HUES64 (cell line): ENCODE measurements around the gene MAGEF1.
A peak's percentile ranks its signal among the peaks of the same experiment; 100 is the strongest.

ENCODE experiments used
- H3K27ac ChIP-seq: 2 replicates; pipeline ENCODE4 v1.7.0; 2013; ENCODE audit warnings: low read depth, low read length, inconsistent platforms
- H3K27me3 ChIP-seq: 2 replicates; pipeline ENCODE4 v1.6.1; 2013; ENCODE audit warnings: mild to moderate bottlenecking, low read length; ENCODE audit not compliant: insufficient read depth
- H3K36me3 ChIP-seq: 2 replicates; pipeline ENCODE4 v1.6.1; 2013; ENCODE audit warnings: mild to moderate bottlenecking, low read length; ENCODE audit not compliant: insufficient read depth
- H3K4me1 ChIP-seq: 2 replicates; pipeline ENCODE4 v1.6.1; 2013; ENCODE audit warnings: mild to moderate bottlenecking, low read length, moderate library complexity; ENCODE audit not compliant: insufficient read depth
- H3K4me3 ChIP-seq: 2 replicates; pipeline ENCODE4 v1.5.1; 2013; ENCODE audit warnings: mild to moderate bottlenecking, low read length, moderate library complexity
- H3K9ac ChIP-seq: 2 replicates; pipeline ENCODE4 v1.6.1; 2013; ENCODE audit warnings: mild to moderate bottlenecking, low read depth, low read length
- H3K9me3 ChIP-seq: 2 replicates; pipeline ENCODE4 v1.6.1; 2013; ENCODE audit warnings: low read depth, low read length; ENCODE audit not compliant: insufficient read depth
- WGBS: fragments of 150-250, 120-280 bp; methylation state at CpG from one replicate; pipeline ENCODE4 v1.1.7; 2013; ENCODE audit warnings: missing lambda C conversion rate; 5-methylcytosine and 5-hydroxymethylcytosine counted together

MAGEF1 gene

GRCh38 chr3:184683900-184684560 is 27.8 kb downstream of the MAGEF1 start:
- Histone ChIP-seq H3K36me3 (no peaks in the 10 kb centered on the region), H3K9me3 (no peaks in the 10 kb centered on the region), H3K4me1 (peaks cover 17% of the 10 kb centered on the region), H3K9ac (no peak overlapping the region), H3K27ac (no peak overlapping the region), H3K27me3 (no peaks in the 10 kb centered on the region), H3K4me3 (no peak overlapping the region)
- 93% methylated on average over 12 of the region's 12 CpGs for WGBS

- no peaks in the 10 kb centered on the region for H3K27me3 ChIP-seq
- no peak overlapping the region for H3K9ac ChIP-seq
- no peak overlapping the region for H3K4me3 ChIP-seq
- H3K27ac ChIP-seq, result no peak overlapping the region
- whole genome bisulfite sequencing, result 94% methylated on average over 5 of the region's 5 CpGs
- H3K9me3 ChIP-seq, result no peaks in the 10 kb centered on the region
- peaks cover 21% of the 10 kb centered on the region for H3K4me1 ChIP-seq
- no peaks in the 10 kb centered on the region for H3K36me3 ChIP-seq
Measured at GRCh38 chr3:184683234-184683633, 28.6 kb downstream of the MAGEF1 start.

GRCh38 chr3:184682671-184683070 is 29.2 kb downstream of the MAGEF1 start:
- Histone ChIP-seq H3K27ac (no peak overlapping the region), H3K4me1 (peaks cover 21% of the 10 kb centered on the region), H3K36me3 (no peaks in the 10 kb centered on the region), H3K9ac (no peak overlapping the region), H3K4me3 (no peak overlapping the region), H3K27me3 (no peaks in the 10 kb centered on the region), H3K9me3 (no peaks in the 10 kb centered on the region)
- 98% methylated on average over 11 of the region's 11 CpGs for WGBS

GRCh38 chr3:184680385-184681345 is 31.2 kb downstream of the MAGEF1 start:
- Histone ChIP-seq H3K9me3 (no peaks in the 10 kb centered on the region), H3K9ac (no peak overlapping the region), H3K27ac (no peak overlapping the region), H3K27me3 (no peaks in the 10 kb centered on the region), H3K4me3 (no peak overlapping the region), H3K4me1 (peaks cover 15% of the 10 kb centered on the region), H3K36me3 (no peaks in the 10 kb centered on the region)
- 89% methylated on average over 10 of the region's 10 CpGs for WGBS

- peaks cover 10% of the 10 kb centered on the region for H3K4me1 ChIP-seq
- H3K4me3 ChIP-seq, result peak overlapping the region; percentile 29
- H3K9me3 ChIP-seq, result no peaks in the 10 kb centered on the region
- H3K27ac ChIP-seq, result peak overlapping the region; percentile 16
- 32% methylated on average over 23 of the region's 24 CpGs for WGBS
- H3K36me3 ChIP-seq, result no peaks in the 10 kb centered on the region
- no peaks in the 10 kb centered on the region for H3K27me3 ChIP-seq
- H3K9ac ChIP-seq, result peak overlapping the region; percentile 41
Measured at GRCh38 chr3:184679056-184679816, 32.6 kb downstream of the MAGEF1 start.

GRCh38 chr3:184678317-184679055 is 33.4 kb downstream of the MAGEF1 start:
- Histone ChIP-seq H3K36me3 (no peaks in the 10 kb centered on the region), H3K9me3 (no peaks in the 10 kb centered on the region), H3K27me3 (no peaks in the 10 kb centered on the region), H3K4me1 (peaks cover 10% of the 10 kb centered on the region), H3K9ac (peak overlapping the region; percentile 41), H3K27ac (peak overlapping the region; percentile 16; the same call in 1 of the 2 replicates), H3K4me3 (0 out of 2 replicates have a peak overlapping the region, but pooled peaks have one; percentile 29)
- 85% methylated on average over 14 of the region's 16 CpGs for WGBS

- Histone ChIP-seq H3K9me3 (no peaks in the 10 kb centered on the region), H3K27me3 (no peaks in the 10 kb centered on the region), H3K4me3 (no peak overlapping the region), H3K9ac (no peak overlapping the region), H3K4me1 (peaks cover 10% of the 10 kb centered on the region), H3K36me3 (no peaks in the 10 kb centered on the region), H3K27ac (no peak overlapping the region)
- 83% methylated on average over 17 of the region's 17 CpGs for WGBS
Measured at GRCh38 chr3:184677344-184678316, 34.2 kb downstream of the MAGEF1 start.

GRCh38 chr3:184676927-184677326 is 34.9 kb downstream of the MAGEF1 start:
- Histone ChIP-seq H3K27ac (no peak overlapping the region), H3K27me3 (no peaks in the 10 kb centered on the region), H3K9me3 (no peaks in the 10 kb centered on the region), H3K9ac (no peak overlapping the region), H3K4me1 (peaks cover 10% of the 10 kb centered on the region), H3K4me3 (no peak overlapping the region), H3K36me3 (no peaks in the 10 kb centered on the region)
- WGBS, result 89% methylated on average over 8 of the region's 8 CpGs

- H3K4me3 ChIP-seq, result no peak overlapping the region
- peaks cover 10% of the 10 kb centered on the region for H3K4me1 ChIP-seq
- no peaks in the 10 kb centered on the region for H3K36me3 ChIP-seq
- no peaks in the 10 kb centered on the region for H3K9me3 ChIP-seq
- WGBS, result 50% methylated on average over 1 of the region's 1 CpG
- H3K27ac ChIP-seq, result no peak overlapping the region
- no peak overlapping the region for H3K9ac ChIP-seq
- no peaks in the 10 kb centered on the region for H3K27me3 ChIP-seq
Measured at GRCh38 chr3:184674626-184675025, 37.2 kb downstream of the MAGEF1 start.
